Central memory CD8-positive, alpha-beta T cell (primary cell): ENCODE results near the gene RAB6B.

ENCODE experiments used
- ATAC-seq: fragments of 150-1000 bp; cut with Tn5 transposase; replicated peaks from 2 replicates; pipeline ENCODE4 v1.10.0; 2022; ENCODE audit warnings: mild to moderate bottlenecking, moderate FRiP score, moderate number of reproducible peaks; ENCODE audit not compliant: poor library complexity, severe bottlenecking; ENCODE audit errors: extremely low read depth
- DNase-seq, 2 donors: peaks; one replicate each; pipeline ENCODE4 v3.0.0; 2021; ENCODE audit warnings: low spot score in 2 of 2
- H3K27ac Mint-ChIP-seq: one replicate; pipeline ENCODE4 v1.8.0; 2022; ENCODE audit warnings: low read depth, mild to moderate bottlenecking, moderate library complexity, mixed read lengths
- H3K27me3 Mint-ChIP-seq: one replicate; pipeline ENCODE4 v1.8.0; 2022; ENCODE audit warnings: mixed read lengths
- H3K36me3 Mint-ChIP-seq: one replicate; pipeline ENCODE4 v1.8.0; 2022; ENCODE audit warnings: mild to moderate bottlenecking, moderate library complexity, mixed read lengths; ENCODE audit not compliant: insufficient read depth
- H3K4me1 Mint-ChIP-seq: one replicate; pipeline ENCODE4 v1.8.0; 2022; ENCODE audit warnings: mixed read lengths
- H3K4me3 Mint-ChIP-seq: one replicate; pipeline ENCODE4 v1.8.0; 2022; ENCODE audit warnings: mild to moderate bottlenecking, moderate library complexity, mixed read lengths
- H3K9me3 Mint-ChIP-seq: one replicate; pipeline ENCODE4 v1.8.0; 2022; ENCODE audit warnings: mixed read lengths

The RAB6B gene

DNA sequence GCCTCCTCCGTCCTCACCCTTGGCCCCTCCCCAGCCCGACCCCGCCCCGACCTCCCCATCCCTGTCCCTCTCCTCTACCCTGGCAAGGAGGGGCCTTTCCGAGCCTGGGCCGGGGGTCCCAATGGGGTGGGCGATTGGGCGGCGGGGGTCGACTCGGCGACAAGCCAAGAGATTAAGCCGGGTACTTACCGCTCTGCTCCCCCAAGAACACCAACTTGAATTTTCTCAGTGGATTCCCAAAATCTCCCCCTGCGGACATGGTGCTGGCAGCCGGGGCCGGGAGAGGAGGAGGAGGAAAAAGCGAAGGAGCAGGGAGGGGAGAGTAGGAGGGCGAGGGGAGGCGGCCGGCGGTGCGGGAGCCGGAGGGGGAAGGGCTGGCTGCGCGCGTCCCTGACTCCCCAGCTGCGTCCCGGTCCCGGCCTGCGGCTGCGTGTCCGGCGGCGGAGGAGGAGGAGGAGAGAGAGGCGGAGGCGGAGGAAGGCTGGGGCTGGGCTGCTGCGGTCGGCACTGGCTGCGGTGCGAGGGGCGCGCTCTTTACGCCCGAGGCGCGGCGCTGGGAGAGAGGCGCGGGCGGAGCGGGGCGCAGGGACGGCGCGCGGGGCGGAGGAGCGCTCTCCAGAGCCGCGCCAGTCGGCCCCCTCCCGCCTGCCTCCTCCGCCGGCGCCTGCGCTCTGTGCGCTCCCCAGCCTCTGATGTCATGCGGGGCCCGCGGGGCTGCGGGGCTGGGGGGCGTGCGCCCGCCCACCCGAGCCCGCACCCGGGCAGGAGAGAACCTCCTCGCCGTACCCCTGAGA is at the start of gene RAB6B:
RAB6B (minus strand) TSS at position 675 of the 794 bp plus-strand sequence; CDS start at position 259, 416 bp downstream.
- H3K27ac Mint-ChIP-seq = no peak within 1 kb of the TSS
- ATAC-seq (no peak), DNase-seq (no peak)
- no peaks in the 10 kb centered on the region for H3K4me1 Mint-ChIP-seq
- peaks cover 1% of the 10 kb centered on the region for H3K36me3 Mint-ChIP-seq
- no peaks in the 10 kb centered on the region for H3K9me3 Mint-ChIP-seq
- H3K27me3 Mint-ChIP-seq = peaks cover 74% of the 10 kb centered on the region
- H3K4me3 Mint-ChIP-seq = peak within 1 kb of the TSS; percentile 54

DNA sequence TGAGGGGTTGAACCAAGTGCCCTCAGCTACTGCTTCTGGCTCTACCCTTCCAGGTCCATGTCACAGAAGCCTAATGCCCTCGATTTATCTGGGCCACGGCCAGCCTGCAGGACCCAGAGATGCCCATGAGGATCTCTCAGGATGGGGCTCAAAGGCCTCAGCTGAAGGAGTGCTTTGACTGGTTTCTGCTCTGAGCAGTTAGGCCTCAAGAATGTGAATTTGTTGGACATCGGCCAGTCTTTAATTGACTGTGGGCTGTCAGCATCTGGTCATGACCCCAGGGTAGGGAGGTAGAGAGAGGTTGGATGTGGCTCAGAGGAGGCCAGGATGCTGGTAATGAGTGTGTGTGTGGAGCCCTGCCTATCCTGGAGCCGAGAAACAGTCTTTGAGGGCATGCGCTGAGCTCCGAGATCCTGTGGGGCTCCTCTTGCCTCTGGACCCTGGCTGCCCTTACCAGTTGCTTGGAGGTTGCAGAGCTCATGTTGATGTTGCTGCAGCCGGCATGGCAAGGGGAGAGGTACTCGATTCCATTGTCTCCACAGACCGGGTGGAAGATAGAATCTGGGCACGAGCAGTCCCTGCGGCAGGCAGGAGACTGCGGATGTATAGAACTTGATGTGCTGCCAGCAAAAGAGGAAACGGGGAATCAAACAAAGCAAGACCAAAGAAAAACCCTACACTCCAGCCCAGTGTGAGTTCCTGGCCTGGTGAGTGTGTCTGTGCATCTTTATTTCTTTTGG is 49.1 kb upstream of the RAB6B start:
- peaks cover 6% of the 10 kb centered on the region for H3K4me1 Mint-ChIP-seq
- no peaks in the 10 kb centered on the region for H3K36me3 Mint-ChIP-seq
- no peaks in the 10 kb centered on the region for H3K9me3 Mint-ChIP-seq
- peaks cover 28% of the 10 kb centered on the region for H3K27me3 Mint-ChIP-seq
- no peak for ATAC-seq
- H3K4me3 Mint-ChIP-seq = no peak overlapping the region
- no peak overlapping the region for H3K27ac Mint-ChIP-seq
- no peak for DNase-seq

DNA sequence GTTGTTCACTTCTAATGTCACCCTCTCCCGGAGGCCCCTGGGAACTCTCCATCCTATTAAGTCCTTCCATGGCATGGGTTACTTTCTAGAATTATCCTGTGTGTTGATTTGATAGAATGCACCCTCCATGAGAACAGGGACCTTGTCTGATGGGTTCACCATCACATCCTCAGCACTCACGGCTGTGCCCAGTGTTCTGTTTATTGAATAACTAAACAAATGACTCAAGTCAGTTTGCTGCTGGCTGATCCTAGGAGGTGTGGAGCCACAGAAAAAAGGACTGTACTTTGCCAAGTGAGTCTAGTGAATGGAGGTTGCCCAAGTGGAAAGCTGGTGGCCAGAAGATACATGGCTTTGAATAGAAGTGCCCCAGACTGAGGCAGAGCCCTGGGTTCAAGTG is 48.5 kb upstream of the RAB6B start:
- ATAC-seq (no peak), DNase-seq (no peak)
- Mint-ChIP-seq H3K27me3 (peaks cover 28% of the 10 kb centered on the region), H3K36me3 (no peaks in the 10 kb centered on the region), H3K9me3 (no peaks in the 10 kb centered on the region), H3K27ac (no peak overlapping the region), H3K4me3 (no peak overlapping the region), H3K4me1 (peaks cover 6% of the 10 kb centered on the region)

DNA sequence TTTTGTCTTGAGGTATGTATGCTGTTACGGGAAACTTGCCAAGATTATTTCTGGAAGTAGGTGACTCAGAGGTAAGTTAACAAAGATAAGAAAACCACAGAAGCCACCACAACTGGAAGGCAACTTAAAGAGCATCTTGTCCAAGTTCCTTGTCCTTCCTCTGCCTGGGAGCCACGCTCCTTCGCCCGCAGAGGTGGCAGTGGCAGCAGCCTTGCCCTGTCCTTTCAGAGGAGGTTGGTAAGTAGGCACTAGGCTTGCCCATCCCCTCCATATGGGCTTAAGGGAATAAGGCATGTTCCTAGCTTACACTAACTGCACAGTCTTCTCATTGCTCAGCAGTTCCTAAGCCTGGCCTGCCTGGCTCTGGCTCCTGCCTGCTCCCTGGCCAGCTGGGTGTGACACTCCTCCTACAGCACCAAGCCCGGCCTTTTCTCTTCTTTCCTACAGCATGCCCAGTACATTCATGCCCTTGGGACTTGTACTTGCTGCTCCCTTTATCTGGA is 48.0 kb upstream of the RAB6B start:
- Mint-ChIP-seq H3K27ac (no peak overlapping the region), H3K36me3 (no peaks in the 10 kb centered on the region), H3K27me3 (peaks cover 32% of the 10 kb centered on the region), H3K4me3 (no peak overlapping the region), H3K4me1 (peaks cover 6% of the 10 kb centered on the region), H3K9me3 (no peaks in the 10 kb centered on the region)
- DNase-seq = no peak
- ATAC-seq = no peak

DNA sequence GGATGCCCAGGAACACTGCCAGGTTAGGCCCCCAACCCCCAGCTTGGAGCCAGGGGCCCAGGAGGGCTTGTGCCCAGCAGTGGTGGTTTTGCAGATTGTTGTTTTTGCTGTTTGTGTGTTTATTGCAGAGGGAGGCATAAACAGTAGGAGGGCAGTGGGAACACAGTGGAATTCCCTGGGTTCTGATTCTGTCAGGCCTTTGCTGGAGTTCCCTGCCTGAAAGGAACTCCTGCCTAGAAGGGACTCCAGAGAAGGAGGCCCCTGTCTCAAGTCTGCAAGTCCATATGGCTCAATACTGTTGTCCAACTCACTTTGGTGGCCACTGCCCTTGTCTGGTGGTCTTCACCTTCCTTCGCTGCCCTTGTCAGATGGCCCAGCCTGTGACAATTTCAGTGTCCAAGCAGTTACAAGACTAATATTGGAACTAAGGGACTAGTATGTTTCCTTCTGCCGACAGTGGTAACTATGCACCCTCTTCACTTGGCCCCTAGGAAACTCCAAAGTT is 47.4 kb upstream of the RAB6B start:
- ATAC-seq = no peak
- Mint-ChIP-seq H3K9me3 (no peaks in the 10 kb centered on the region), H3K27ac (no peak overlapping the region), H3K4me3 (no peak overlapping the region), H3K36me3 (no peaks in the 10 kb centered on the region), H3K27me3 (peaks cover 38% of the 10 kb centered on the region), H3K4me1 (peaks cover 6% of the 10 kb centered on the region)
- no peak for DNase-seq

DNA sequence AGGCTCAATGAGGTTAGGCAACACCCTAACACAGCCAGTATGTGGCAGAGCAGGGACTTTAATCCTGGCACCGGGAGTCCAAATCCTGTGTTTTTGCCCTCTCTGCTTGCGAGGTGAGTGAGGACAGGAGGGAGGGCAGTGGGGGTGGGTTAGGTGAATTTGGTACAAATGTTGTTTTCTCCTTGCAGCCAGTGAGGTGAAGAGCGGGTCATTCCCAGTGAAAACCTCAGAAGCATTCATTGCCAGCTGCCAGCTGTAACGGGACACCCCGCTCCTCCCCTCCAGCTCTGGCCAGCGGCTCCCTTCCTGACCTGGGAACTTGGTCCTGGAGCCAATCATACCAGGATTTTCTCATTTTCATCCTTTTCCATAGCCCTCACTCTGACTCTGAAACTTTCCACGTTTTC is 45.7 kb upstream of the RAB6B start:
- DNase-seq = no peak
- Mint-ChIP-seq H3K27me3 (peaks cover 54% of the 10 kb centered on the region), H3K9me3 (no peaks in the 10 kb centered on the region), H3K27ac (no peak overlapping the region), H3K4me3 (no peak overlapping the region), H3K36me3 (no peaks in the 10 kb centered on the region), H3K4me1 (peaks cover 6% of the 10 kb centered on the region)
- no peak for ATAC-seq

DNA sequence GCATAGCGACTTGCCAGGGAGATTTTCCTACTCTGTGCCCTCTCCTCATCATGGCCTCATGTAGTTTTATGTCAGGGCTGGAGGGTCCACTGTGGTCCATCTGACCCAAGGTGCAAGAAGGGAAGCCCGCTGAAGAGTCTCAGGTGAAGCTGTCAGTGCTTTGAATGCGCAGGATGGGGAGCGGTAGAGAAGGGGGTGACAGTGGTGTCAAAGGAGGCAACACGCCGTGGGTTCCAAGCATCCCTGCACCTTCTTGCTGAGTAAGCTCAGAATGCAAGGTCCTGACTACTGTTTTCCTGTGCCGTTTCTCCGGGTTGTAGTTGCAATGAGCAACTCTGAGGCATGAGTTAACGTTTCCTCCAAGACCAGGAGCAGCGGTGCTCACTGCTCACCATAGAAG is 44.9 kb upstream of the RAB6B start:
- Mint-ChIP-seq H3K27ac (no peak overlapping the region), H3K9me3 (no peaks in the 10 kb centered on the region), H3K36me3 (no peaks in the 10 kb centered on the region), H3K27me3 (peaks cover 59% of the 10 kb centered on the region), H3K4me1 (peaks cover 6% of the 10 kb centered on the region), H3K4me3 (no peak overlapping the region)
- ATAC-seq (no peak), DNase-seq (no peak)

DNA sequence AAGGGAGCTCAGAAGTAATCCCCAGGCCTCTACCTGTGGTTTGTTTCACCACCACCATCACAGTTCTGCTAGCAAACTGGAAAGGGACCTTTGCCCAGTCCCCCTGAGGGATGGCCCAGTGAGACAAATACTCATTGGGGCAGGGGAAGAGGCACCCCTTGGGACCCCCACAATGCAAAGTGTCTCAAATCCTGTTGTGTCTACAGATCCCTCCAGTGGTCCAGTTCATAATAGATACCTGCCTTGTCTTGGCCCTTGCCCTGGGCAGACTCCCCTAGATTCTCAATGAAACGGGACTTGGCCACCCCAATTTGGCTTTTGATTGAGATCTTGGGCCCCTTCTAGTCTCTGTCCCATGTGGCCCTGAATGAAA is 43.8 kb upstream of the RAB6B start:
- H3K4me3 Mint-ChIP-seq = no peak overlapping the region
- no peak for ATAC-seq

DNA sequence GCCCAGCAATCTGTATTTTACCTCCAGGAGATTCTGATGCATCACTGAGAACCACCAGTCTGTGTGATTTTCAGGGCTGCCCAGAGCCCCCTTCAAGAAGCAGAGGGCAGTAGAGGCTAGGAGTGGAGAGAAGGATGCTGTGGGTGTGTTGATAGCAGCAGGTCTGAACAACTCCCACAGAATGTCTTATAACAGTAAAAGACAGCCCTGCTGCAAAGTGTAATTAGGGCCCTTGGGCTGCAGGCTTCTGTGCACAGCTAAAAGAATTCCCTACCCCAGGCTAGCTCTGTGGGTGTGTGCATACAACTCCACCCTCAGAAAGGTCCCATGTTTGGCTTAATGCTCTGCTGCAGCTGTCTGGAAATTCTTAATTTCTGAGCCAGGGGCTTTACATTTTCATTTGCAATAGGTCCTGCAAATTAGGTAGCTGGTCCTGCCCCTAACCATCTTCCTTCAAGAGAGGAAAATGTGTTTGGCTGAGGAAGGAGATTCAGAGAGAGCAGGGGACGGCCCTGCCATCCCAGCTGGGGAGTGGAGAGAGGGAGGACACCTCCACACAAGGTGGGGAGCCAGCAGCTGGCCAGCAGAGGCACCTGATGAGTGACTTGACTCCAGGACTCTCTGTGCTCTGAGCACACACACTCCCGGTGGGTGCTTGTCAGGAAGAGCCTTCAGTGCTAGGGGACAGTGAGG is 43.2 kb upstream of the RAB6B start:
- Mint-ChIP-seq H3K9me3 (no peaks in the 10 kb centered on the region), H3K4me1 (peaks cover 6% of the 10 kb centered on the region), H3K27ac (no peak overlapping the region), H3K4me3 (no peak overlapping the region), H3K27me3 (peaks cover 59% of the 10 kb centered on the region), H3K36me3 (no peaks in the 10 kb centered on the region)
- no peak for ATAC-seq
- no peak for DNase-seq

More for the DNA sequence above, 43.8 kb upstream of the RAB6B start:
- DNase-seq = no peak
- H3K9me3 Mint-ChIP-seq = no peaks in the 10 kb centered on the region
- no peak overlapping the region for H3K27ac Mint-ChIP-seq
- peaks cover 6% of the 10 kb centered on the region for H3K4me1 Mint-ChIP-seq
- H3K27me3 Mint-ChIP-seq = peaks cover 64% of the 10 kb centered on the region
- no peaks in the 10 kb centered on the region for H3K36me3 Mint-ChIP-seq

DNA sequence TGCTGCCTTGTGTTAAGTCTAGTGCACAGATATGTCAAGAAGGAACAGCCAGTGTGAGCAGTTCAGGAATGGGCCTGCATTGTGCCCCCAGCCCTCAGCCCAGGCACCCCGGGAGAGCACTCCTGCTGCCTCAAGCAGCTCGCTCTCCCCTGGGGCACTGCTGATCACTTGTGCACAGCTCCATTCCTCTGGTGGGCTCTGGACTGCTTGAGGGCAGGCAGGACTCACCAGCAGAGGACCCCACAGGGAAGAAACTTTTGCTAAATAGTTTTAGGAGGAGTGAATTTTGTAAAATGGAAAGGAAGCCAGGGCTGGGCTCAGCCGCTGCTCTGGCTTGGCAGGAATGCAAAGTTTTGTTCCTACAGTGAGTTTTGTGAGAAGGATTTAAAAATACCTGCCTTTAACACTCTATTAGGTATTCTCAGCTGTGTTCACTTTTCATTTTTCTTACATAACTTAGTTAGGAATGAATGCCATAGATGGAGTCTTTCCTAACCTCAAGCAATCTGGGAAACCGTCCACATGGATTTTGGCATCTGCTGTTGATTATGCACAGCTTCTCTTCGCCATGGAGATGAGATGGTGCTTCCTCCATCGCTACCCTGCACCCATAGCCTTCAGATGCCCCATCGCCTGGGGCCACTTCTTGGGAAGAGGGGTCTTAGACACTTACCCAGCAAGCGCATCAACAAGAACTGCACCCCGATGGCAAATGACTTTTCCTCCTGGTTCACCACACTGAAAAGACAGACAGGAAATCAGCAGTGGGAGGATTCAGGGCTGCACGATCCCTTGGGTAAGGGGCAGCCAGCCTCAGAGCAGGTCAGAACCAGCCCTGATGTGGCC is 42.3 kb upstream of the RAB6B start:
- H3K27ac Mint-ChIP-seq = no peak overlapping the region
- H3K4me3 Mint-ChIP-seq = no peak overlapping the region
- no peaks in the 10 kb centered on the region for H3K36me3 Mint-ChIP-seq
- no peaks in the 10 kb centered on the region for H3K9me3 Mint-ChIP-seq
- no peak for ATAC-seq
- no peak for DNase-seq
- H3K4me1 Mint-ChIP-seq = peaks cover 6% of the 10 kb centered on the region
- H3K27me3 Mint-ChIP-seq = peaks cover 54% of the 10 kb centered on the region

DNA sequence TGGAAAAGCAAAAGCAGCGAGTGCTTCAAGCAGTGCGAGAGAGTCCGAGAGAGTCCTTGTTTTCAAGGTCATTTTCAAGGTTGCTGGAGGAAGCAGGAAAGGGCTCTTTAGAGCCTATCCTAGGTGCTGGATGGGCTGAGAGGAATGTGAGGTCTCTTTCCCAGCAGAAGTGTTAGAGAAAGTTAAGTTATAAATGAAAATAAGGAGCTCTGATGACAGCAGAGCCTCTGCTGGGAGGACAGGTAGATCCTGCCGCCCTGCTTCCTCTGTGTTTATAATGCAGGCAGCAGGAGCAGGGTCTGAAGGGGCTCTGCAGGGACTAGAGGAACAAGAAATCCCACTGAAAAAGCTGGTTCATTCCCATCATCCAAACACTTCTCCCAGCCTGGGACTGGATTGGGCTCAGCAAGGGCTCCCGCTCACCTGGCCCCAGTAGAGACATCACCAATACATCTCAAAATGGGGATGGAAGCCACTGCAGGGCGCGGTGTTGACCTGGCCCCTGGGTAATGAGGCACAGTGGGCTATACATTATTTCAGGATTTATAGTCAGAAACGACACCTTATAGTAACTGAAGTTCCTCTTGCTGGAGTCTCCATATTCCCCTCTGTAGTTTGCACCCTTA is 41.5 kb upstream of the RAB6B start:
- peaks cover 47% of the 10 kb centered on the region for H3K27me3 Mint-ChIP-seq
- H3K36me3 Mint-ChIP-seq = no peaks in the 10 kb centered on the region
- no peak overlapping the region for H3K27ac Mint-ChIP-seq
- DNase-seq = no peak
- H3K4me1 Mint-ChIP-seq = peaks cover under 1% of the 10 kb centered on the region
- H3K9me3 Mint-ChIP-seq = no peaks in the 10 kb centered on the region
- no peak for ATAC-seq
- H3K4me3 Mint-ChIP-seq = no peak overlapping the region
